ENCODE data around the gene NKAPD1. TPM values are rescaled to one million over a fixed set of nuclear protein-coding genes. Genes with fewer than 3 reads are reported as not detected.

Gene NKAPD1
- total RNA-seq, 1 experiment from 2014 or later, result 19.4 TPM

DNA sequence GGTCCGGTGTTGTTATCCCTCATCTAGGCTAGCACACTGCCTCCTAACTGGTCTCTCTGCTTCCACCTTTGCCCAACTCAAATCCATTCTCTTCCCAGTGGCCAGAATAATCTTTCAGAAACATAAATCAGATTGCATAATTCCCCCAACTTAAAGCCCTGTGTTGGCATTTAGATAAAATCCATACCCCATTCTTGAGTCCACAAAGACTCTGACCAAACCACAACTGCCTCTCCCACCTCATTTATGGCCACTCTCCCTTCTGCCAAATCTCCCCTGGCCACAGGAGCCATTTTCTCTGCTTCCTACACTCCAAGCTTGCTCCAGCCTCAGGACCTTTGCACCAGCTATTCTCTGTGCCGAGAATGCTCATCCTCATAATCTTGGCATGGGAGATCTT is 53.0 kb downstream of the NKAPD1 start:
- POLR2A ChIA-PET, result no interaction called here
- Histone ChIP-seq H3K9me2 (ENCODE audit: insufficient read depth) (no peaks in the 10 kb centered on the region), H4K20me1 (ENCODE audit: insufficient read depth) (no peaks in the 10 kb centered on the region)

DNA sequence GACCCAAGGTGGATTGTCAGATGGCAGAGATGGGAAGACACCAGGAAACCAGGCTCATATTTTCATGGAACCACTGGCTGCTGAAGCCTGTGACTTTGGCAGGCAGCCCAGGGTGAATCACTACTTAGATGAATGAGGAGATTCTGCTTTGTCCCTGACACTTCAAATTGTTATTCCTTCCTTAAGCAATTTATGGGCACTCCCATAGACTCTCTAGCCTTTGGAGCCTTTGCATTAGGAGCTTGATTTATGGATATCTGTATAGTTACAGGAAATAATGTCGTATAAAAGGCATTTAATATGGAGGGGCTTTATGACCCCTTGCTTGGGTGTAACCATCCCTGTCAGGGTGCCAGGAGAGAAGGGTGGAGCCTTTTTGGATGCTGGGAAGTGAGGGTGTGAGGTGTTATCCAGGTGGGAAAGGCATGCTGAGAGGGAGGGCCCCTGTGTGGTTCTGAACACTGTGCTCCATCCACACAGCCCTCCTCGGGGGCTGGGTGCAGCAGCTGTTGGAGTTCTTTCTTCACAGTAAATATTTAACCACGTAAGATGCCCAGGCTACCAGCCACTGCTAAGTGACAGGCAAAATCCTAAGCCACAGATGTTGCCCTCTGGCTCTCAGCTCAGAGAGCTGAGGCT is 54.5 kb downstream of the NKAPD1 start:
- Histone ChIP-seq H3K36me3 (ENCODE audit: control insufficient read depth in 1 of 2, insufficient read depth in 2 of 2, low read length in 2 of 2) (no peaks in the 10 kb centered on the region), H3K9me3 (ENCODE audit: control insufficient read depth in 1 of 2, insufficient read depth in 1 of 2, low read depth in 1 of 2, low read length in 2 of 2) (no peaks in the 10 kb centered on the region), H2AFZ (ENCODE audit: low read depth, low read length, poor library complexity, severe bottlenecking) (no peak overlapping the region), H3K79me2 (ENCODE audit: insufficient read depth, low read length) (no peaks in the 10 kb centered on the region), H3K27me3 (ENCODE audit: insufficient read depth, low read length) (no peaks in the 10 kb centered on the region), H3K9ac (ENCODE audit: low read length) (peak overlapping the region; percentile 21), H3K27ac (ENCODE audit: low read depth, low read length) (peak overlapping the region; percentile 76), H3K9me2 (ENCODE audit: insufficient read depth) (no peaks in the 10 kb centered on the region), H3K4me3 (replicated peaks in 1 of 2; ENCODE audit: low read depth in 1 of 2, low read length in 2 of 2) (0 out of 4 replicates have a peak overlapping the region, but pooled peaks of 1 of the 2 experiments have one; percentile 9), H3K4me2 (ENCODE audit: low read length) (peak overlapping the region; percentile 64), H4K20me1 (ENCODE audit: insufficient read depth) (no peaks in the 10 kb centered on the region), H3K4me1 (ENCODE audit: control insufficient read depth in 1 of 2, insufficient read depth in 2 of 2, low read length in 2 of 2) (peaks cover 54 to 85% of the 10 kb centered on the region in 2 experiments)
- POLR2A ChIA-PET, result interaction anchor here (0.7 to 2.5 kb wide), 3 partner anchors 8 to 191 kb away, joined by 4 to 8 read pairs (median 4); partner anchors contain the start of genes DIXDC1 and IL18
- TF ChIP-seq POLR2AphosphoS5 (IDR thresholded peaks at IDR 0.05; ENCODE audit: low read depth, low read length) (peak; percentile 32; the same call in 1 of the 2 replicates), SP1 (IDR thresholded peaks at IDR 0.05; ENCODE audit: low read depth) (peak; percentile 76), JUND (IDR thresholded peaks at IDR 0.05) (peak; percentile 75), EZH2 (IDR thresholded peaks at IDR 0.05) (no peak), CBX3 (IDR thresholded peaks at IDR 0.05; ENCODE audit: low read depth) (peak; percentile 86), FOSL1 (IDR thresholded peaks at IDR 0.05; ENCODE audit: low read depth) (peak; percentile 79), RAD21 (IDR thresholded peaks at IDR 0.05; ENCODE audit: low read depth) (no peak), POLR2A (IDR thresholded peaks at IDR 0.05; ENCODE audit: borderline replicate concordance, extremely low read depth, insufficient read depth, insufficient read length) (no peak), TCF7L2 (IDR thresholded peaks at IDR 0.05; ENCODE audit: borderline replicate concordance, extremely low read depth, insufficient read depth, insufficient read length) (peak; percentile 36), EGR1 (IDR thresholded peaks at IDR 0.05; ENCODE audit: low read depth) (no peak), SIN3A (IDR thresholded peaks at IDR 0.05; ENCODE audit: low read depth) (peak; percentile 74; the same call in 1 of the 2 replicates), CEBPB (IDR thresholded peaks at IDR 0.05; ENCODE audit: low read depth) (peak; percentile 62), YY1 (IDR thresholded peaks at IDR 0.05; ENCODE audit: extremely low read depth, insufficient replicate concordance, low read depth, low read length) (peak; percentile 36)
- TF ChIP-seq, protein P1, sequence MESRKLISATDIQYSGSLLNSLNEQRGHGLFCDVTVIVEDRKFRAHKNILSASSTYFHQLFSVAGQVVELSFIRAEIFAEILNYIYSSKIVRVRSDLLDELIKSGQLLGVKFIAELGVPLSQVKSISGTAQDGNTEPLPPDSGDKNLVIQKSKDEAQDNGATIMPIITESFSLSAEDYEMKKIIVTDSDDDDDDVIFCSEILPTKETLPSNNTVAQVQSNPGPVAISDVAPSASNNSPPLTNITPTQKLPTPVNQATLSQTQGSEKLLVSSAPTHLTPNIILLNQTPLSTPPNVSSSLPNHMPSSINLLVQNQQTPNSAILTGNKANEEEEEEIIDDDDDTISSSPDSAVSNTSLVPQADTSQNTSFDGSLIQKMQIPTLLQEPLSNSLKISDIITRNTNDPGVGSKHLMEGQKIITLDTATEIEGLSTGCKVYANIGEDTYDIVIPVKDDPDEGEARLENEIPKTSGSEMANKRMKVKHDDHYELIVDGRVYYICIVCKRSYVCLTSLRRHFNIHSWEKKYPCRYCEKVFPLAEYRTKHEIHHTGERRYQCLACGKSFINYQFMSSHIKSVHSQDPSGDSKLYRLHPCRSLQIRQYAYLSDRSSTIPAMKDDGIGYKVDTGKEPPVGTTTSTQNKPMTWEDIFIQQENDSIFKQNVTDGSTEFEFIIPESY (IDR thresholded peaks at IDR 0.05; ENCODE audit: extremely low read depth, insufficient replicate concordance, low read length), result no peak
- TF ChIP-seq, protein P2, sequence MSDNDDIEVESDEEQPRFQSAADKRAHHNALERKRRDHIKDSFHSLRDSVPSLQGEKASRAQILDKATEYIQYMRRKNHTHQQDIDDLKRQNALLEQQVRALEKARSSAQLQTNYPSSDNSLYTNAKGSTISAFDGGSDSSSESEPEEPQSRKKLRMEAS (IDR thresholded peaks at IDR 0.05), result peak; percentile 69
- RAD21 ChIA-PET (ENCODE audit: low non-redundant PET in 1 of 2, low total read pairs in 2 of 2, uncharacterized antibody in 2 of 2, unreplicated experiment in 2 of 2), result no interaction called here
- intact Hi-C loops (cut with micrococcal nuclease), result no loop called here
- DNase-seq (ENCODE audit: low read depth, low spot score) (peak; percentile 87), ATAC-seq (peak; percentile 71)
- CTCF ChIA-PET, result interaction anchor here (1.2 kb wide), 1 partner anchor 47 kb away, joined by 3 read pairs; the partner anchor contains the start of gene BCO2
- no TSS peak for BruUV-seq (replicated peaks)

More for the DNA sequence above, 53.0 kb downstream of the NKAPD1 start:
- TF ChIP-seq SRF (IDR thresholded peaks at IDR 0.05; ENCODE audit: low read depth) (no peak), POLR2AphosphoS5 (IDR thresholded peaks at IDR 0.05; ENCODE audit: low read depth, low read length) (no peak), CBX3 (IDR thresholded peaks at IDR 0.05; ENCODE audit: low read depth) (0 out of 2 replicates have a peak, but pooled peaks have one; percentile 19)
- Histone ChIP-seq H2AFZ (ENCODE audit: low read depth, low read length, poor library complexity, severe bottlenecking) (no peak overlapping the region), H3K9me3 (ENCODE audit: control insufficient read depth in 1 of 2, insufficient read depth in 1 of 2, low read depth in 1 of 2, low read length in 2 of 2) (no peaks in the 10 kb centered on the region), H3K4me2 (ENCODE audit: low read length) (no peak overlapping the region), H3K4me1 (ENCODE audit: control insufficient read depth in 1 of 2, insufficient read depth in 2 of 2, low read length in 2 of 2) (peaks cover 52 to 85% of the 10 kb centered on the region in 2 experiments), H3K27me3 (ENCODE audit: insufficient read depth, low read length) (no peaks in the 10 kb centered on the region), H3K36me3 (ENCODE audit: control insufficient read depth in 1 of 2, insufficient read depth in 2 of 2, low read length in 2 of 2) (no peaks in the 10 kb centered on the region), H3K79me2 (ENCODE audit: insufficient read depth, low read length) (no peaks in the 10 kb centered on the region), H3K27ac (ENCODE audit: low read depth, low read length) (no peak overlapping the region), H3K9ac (ENCODE audit: low read length) (no peak overlapping the region), H3K4me3 (replicated peaks in 1 of 2; ENCODE audit: low read depth in 1 of 2, low read length in 2 of 2) (no peak overlapping the region)
- ATAC-seq (no peak), DNase-seq (ENCODE audit: low read depth, low spot score) (no peak)
- ChIA-PET RAD21 (ENCODE audit: low non-redundant PET in 1 of 2, low total read pairs in 2 of 2, uncharacterized antibody in 2 of 2, unreplicated experiment in 2 of 2) (no interaction called here), CTCF (no interaction called here)
- intact Hi-C loops (cut with micrococcal nuclease), result no loop called here
- BruUV-seq (replicated peaks), result no TSS peak
